Caco-2 (cell line): ENCODE data around the gene TDG. TPM values are rescaled to one million over a fixed set of nuclear protein-coding genes. Genes with fewer than 3 reads are reported as not detected.

Source experiments
- BruUV-seq: library from RNA; stranded (reverse); fragments of 400-500 nt; replicated peaks from 2 replicates; lab custom pipeline; 2021; lab: Mats Ljungman, UMichigan
- CTCF ChIA-PET: fragments of 300-600 bp; sonication (Branson Sonifier 250); formaldehyde crosslinking; loops from one replicate; lab custom pipeline; 2022; ENCODE audit warnings: antibody characterized with exemption; lab: Charles Lee
- POLR2A ChIA-PET: fragments of 300-600 bp; sonication (Branson Sonifier 250); formaldehyde crosslinking; loops from one replicate; lab custom pipeline; 2022; ENCODE audit warnings: antibody characterized with exemption; lab: Charles Lee
- DNase-seq, 2 experiments: peaks; one replicate each; pipeline versions ENCODE4 v3.0.0 to v3.0.0-alpha.2; 2020 to 2022
- H3K27me3 ChIP-seq: replicated peaks from 2 replicates; pipeline ENCODE4 v1.6.0; 2011; ENCODE audit warnings: low read length; ENCODE audit not compliant: control insufficient read depth, insufficient read depth
- H3K36me3 ChIP-seq: 2 replicates; pipeline ENCODE4 v1.5.1; 2011; ENCODE audit warnings: low read length; ENCODE audit not compliant: control insufficient read depth, insufficient read depth
- H3K4me1 ChIP-seq: fragments of 250-450 bp; sonication (Bioruptor Pico); 2 replicates; pipeline ENCODE4 v1.5.1; 2020; ENCODE audit warnings: mild to moderate bottlenecking
- H3K4me3 ChIP-seq: 2 replicates; pipeline ENCODE4 v1.5.1; 2011; ENCODE audit warnings: low read depth, mild to moderate bottlenecking, control low read depth, low read length
- H3K9me3 ChIP-seq: fragments of 250-450 bp; sonication (Bioruptor Pico); 2 replicates; pipeline ENCODE4 v1.5.1; 2020; ENCODE audit warnings: mild to moderate bottlenecking, moderate library complexity
- H3K27ac Mint-ChIP-seq: one replicate; pipeline ENCODE4 v1.8.0; 2022; ENCODE audit warnings: mixed read lengths; ENCODE audit not compliant: unreplicated experiment
- H3K27me3 Mint-ChIP-seq: one replicate; pipeline ENCODE4 v1.8.0; 2022; ENCODE audit warnings: mixed read lengths; ENCODE audit not compliant: insufficient read depth, unreplicated experiment
- H3K36me3 Mint-ChIP-seq: one replicate; pipeline ENCODE4 v1.8.0; 2022; ENCODE audit warnings: mild to moderate bottlenecking, mixed read lengths; ENCODE audit not compliant: insufficient read depth, unreplicated experiment
- H3K4me1 Mint-ChIP-seq: one replicate; pipeline ENCODE4 v1.8.0; 2022; ENCODE audit warnings: low read depth, mixed read lengths; ENCODE audit not compliant: unreplicated experiment
- H3K4me3 Mint-ChIP-seq: one replicate; pipeline ENCODE4 v1.8.0; 2022; ENCODE audit warnings: mild to moderate bottlenecking, moderate library complexity, mixed read lengths; ENCODE audit not compliant: unreplicated experiment
- H3K9me3 Mint-ChIP-seq: one replicate; pipeline ENCODE4 v1.8.0; 2022; ENCODE audit warnings: mixed read lengths; ENCODE audit not compliant: unreplicated experiment
- CTCF ChIP-seq, 2 experiments: fragments of 200-600 bp in 1 of 2; IDR thresholded peaks; 1 replicate in 1 of 2; 2 replicates in 1 of 2; pipeline versions ENCODE4 v1.5.1 to v1.8.0; 2011 to 2022; ENCODE audit warnings: antibody characterized with exemption in 1 of 2, control low read depth in 1 of 2, inconsistent platforms in 1 of 2, low read depth in 1 of 2, low read length in 1 of 2, mild to moderate bottlenecking in 1 of 2, moderate library complexity in 1 of 2; ENCODE audit not compliant: insufficient read depth in 1 of 2, severe bottlenecking in 1 of 2, unreplicated experiment in 1 of 2
- intact Hi-C: fragments of 100-400 bp; cut with micrococcal nuclease; formaldehyde crosslinking; loops from one replicate; pipeline ENCODE4 v1.10.0; 2022; ENCODE audit not compliant: unreplicated experiment
- total RNA-seq: library from RNA; stranded (reverse); gene quantifications from 2 replicates; pipeline ENCODE4 v1.2.3, GENCODE V29; 2022

TDG gene
- total RNA-seq, 1 experiment from 2014 or later: 29.5 TPM

DNA sequence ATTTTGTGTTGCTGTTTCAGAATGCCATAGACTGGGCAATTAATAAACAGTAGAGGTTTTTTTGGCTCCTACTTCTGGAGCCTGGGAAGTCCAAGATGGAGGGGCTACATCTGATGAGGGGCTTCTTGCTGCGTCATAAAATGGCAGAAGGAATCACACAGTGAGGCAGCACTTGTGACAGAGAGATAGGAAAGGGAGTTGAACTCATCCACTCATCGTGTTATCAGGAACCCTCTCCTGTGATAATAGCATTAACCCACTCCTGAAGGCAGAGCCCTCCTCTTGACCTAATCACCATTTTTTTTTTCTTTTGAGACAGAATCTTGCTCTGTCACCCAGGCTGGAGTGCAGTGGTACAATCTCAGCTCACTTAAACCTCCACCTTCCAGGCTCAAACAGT lies 9.7 kb downstream of the TDG start:
- no peak for TF ChIP-seq CTCF (IDR thresholded peaks at IDR 0.05; ENCODE audit: insufficient read depth in 1 of 2, low read depth in 1 of 2, low read length in 1 of 2, severe bottlenecking in 1 of 2, unreplicated experiment in 1 of 2)
- no peak for DNase-seq
- ChIA-PET CTCF (no interaction called here), POLR2A (interaction anchor here (1.0 kb wide), 1 partner anchor 10 kb away, joined by 3 read pairs; the partner anchor contains the start of gene TDG)
- no peaks in the 10 kb centered on the region for H3K9me3 Mint-ChIP-seq
- H3K27ac Mint-ChIP-seq: no peak overlapping the region
- H3K27me3 Mint-ChIP-seq: no peaks in the 10 kb centered on the region
- no peaks in the 10 kb centered on the region for H3K27me3 ChIP-seq
- H3K4me1 Mint-ChIP-seq: no peaks in the 10 kb centered on the region
- intact Hi-C loops: no loop called here
- peaks cover 46% of the 10 kb centered on the region for H3K36me3 Mint-ChIP-seq
- no peaks in the 10 kb centered on the region for H3K9me3 ChIP-seq
- H3K36me3 ChIP-seq: 0 out of 2 replicates have a peak, but pooled peaks cover 1% of the 10 kb centered on the region
- no peak overlapping the region for H3K4me3 Mint-ChIP-seq
- no TSS peak for BruUV-seq
- no peaks in the 10 kb centered on the region for H3K4me1 ChIP-seq
- no peak overlapping the region for H3K4me3 ChIP-seq

- no peaks in the 10 kb centered on the region for H3K4me1 Mint-ChIP-seq
- Histone ChIP-seq H3K9me3 (no peaks in the 10 kb centered on the region), H3K27me3 (no peaks in the 10 kb centered on the region), H3K4me3 (no peak overlapping the region), H3K36me3 (peaks cover 3% of the 10 kb centered on the region; the same call in 1 of the 2 replicates), H3K4me1 (no peaks in the 10 kb centered on the region)
- CTCF ChIA-PET: no interaction called here
- no peak for TF ChIP-seq CTCF (IDR thresholded peaks at IDR 0.05; ENCODE audit: insufficient read depth in 1 of 2, low read depth in 1 of 2, low read length in 1 of 2, severe bottlenecking in 1 of 2, unreplicated experiment in 1 of 2)
- no peaks in the 10 kb centered on the region for H3K27me3 Mint-ChIP-seq
- H3K4me3 Mint-ChIP-seq: no peak overlapping the region
- intact Hi-C loops: no loop called here
- DNase-seq: no peak
- POLR2A ChIA-PET: no interaction called here
- H3K36me3 Mint-ChIP-seq: peaks cover 48% of the 10 kb centered on the region
- no peak overlapping the region for H3K27ac Mint-ChIP-seq
- no TSS peak for BruUV-seq
- H3K9me3 Mint-ChIP-seq: no peaks in the 10 kb centered on the region
Measured at GRCh38 chr12:103978384-103978982, 12.8 kb downstream of the TDG start.

DNA sequence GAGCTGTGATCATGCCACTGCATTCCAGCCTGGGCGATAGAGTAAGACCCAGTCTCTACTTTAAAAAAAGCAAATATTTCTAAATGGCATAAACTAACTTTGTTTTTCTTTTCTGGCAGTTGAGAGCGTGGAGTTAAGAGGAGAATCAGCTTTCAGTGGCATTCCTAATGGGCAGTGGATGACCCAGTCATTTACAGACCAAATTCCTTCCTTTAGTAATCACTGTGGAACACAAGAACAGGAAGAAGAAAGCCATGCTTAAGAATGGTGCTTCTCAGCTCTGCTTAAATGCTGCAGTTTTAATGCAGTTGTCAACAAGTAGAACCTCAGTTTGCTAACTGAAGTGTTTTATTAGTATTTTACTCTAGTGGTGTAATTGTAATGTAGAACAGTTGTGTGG lies 21.2 kb downstream of the TDG start:
- TF ChIP-seq CTCF (IDR thresholded peaks at IDR 0.05; ENCODE audit: insufficient read depth in 1 of 2, low read depth in 1 of 2, low read length in 1 of 2, severe bottlenecking in 1 of 2, unreplicated experiment in 1 of 2): no peak
- BruUV-seq: no TSS peak
- peaks cover 26% of the 10 kb centered on the region for H3K36me3 Mint-ChIP-seq
- H3K27me3 ChIP-seq: no peaks in the 10 kb centered on the region
- no peaks in the 10 kb centered on the region for H3K4me1 ChIP-seq
- no peaks in the 10 kb centered on the region for H3K4me1 Mint-ChIP-seq
- no peaks in the 10 kb centered on the region for H3K9me3 ChIP-seq
- H3K27ac Mint-ChIP-seq: no peak overlapping the region
- no peak overlapping the region for H3K4me3 Mint-ChIP-seq
- no peaks in the 10 kb centered on the region for H3K9me3 Mint-ChIP-seq
- ChIA-PET CTCF (no interaction called here), POLR2A (interaction anchor here (0.6 kb wide), 1 partner anchor 151 kb away, joined by 3 read pairs; the partner anchor contains the start of gene NFYB)
- no peak overlapping the region for H3K4me3 ChIP-seq
- H3K36me3 ChIP-seq: peaks cover 2% of the 10 kb centered on the region; the same call in 1 of the 2 replicates
- no peaks in the 10 kb centered on the region for H3K27me3 Mint-ChIP-seq
- no peak for DNase-seq
- intact Hi-C loops: no loop called here
